Natural killer cell (primary cell): ENCODE data around the gene ZNF837. TPM values are rescaled to one million over a fixed set of nuclear protein-coding genes. Genes with fewer than 3 reads are reported as not detected.

Experiments
- ATAC-seq, 3 donors: fragments of 150-1000 bp in 2 of 3; fragments of 200-7000 bp in 1 of 3; cut with Tn5 transposase; 1 replicate in 1 of 3; 2 replicates in 2 of 3; pipeline ENCODE4 v1.10.0; 2021; ENCODE audit warnings: mild to moderate bottlenecking in 2 of 3, moderate library complexity in 2 of 3
- DNase-seq, 2 donors: peaks; one replicate each; pipeline versions ENCODE4 v3.0.0 to v3.0.0-alpha.2; 2013 to 2021; ENCODE audit warnings: mixed read lengths in 1 of 2
- H3K27ac ChIP-seq: one replicate; pipeline ENCODE4 v1.5.1; 2013; ENCODE audit warnings: mild to moderate bottlenecking, low read length
- H3K27me3 ChIP-seq: one replicate; pipeline ENCODE4 v1.6.1; 2013; ENCODE audit warnings: low read length; ENCODE audit not compliant: control insufficient read depth, insufficient read depth
- H3K36me3 ChIP-seq: one replicate; pipeline ENCODE4 v1.6.1; 2013; ENCODE audit warnings: low read length; ENCODE audit not compliant: control insufficient read depth, insufficient read depth
- H3K4me1 ChIP-seq: one replicate; pipeline ENCODE4 v1.6.1; 2013; ENCODE audit warnings: low read length; ENCODE audit not compliant: control insufficient read depth, insufficient read depth
- H3K4me3 ChIP-seq: one replicate; pipeline ENCODE4 v1.5.1; 2013; ENCODE audit warnings: low read length
- H3K9me3 ChIP-seq: one replicate; pipeline ENCODE4 v1.6.1; 2013; ENCODE audit warnings: low read length; ENCODE audit not compliant: control insufficient read depth, insufficient read depth
- H3K27ac Mint-ChIP-seq, 2 donors: one replicate each; pipeline ENCODE4 v1.8.0; 2022; ENCODE audit warnings: mild to moderate bottlenecking in 2 of 2, mixed read lengths in 2 of 2, moderate library complexity in 1 of 2
- H3K27me3 Mint-ChIP-seq, 2 donors: one replicate each; pipeline ENCODE4 v1.8.0; 2022; ENCODE audit warnings: low read depth in 2 of 2, mixed read lengths in 2 of 2
- H3K36me3 Mint-ChIP-seq: one replicate; pipeline ENCODE4 v1.8.0; 2022; ENCODE audit warnings: mixed read lengths
- H3K4me1 Mint-ChIP-seq, 2 donors: one replicate each; pipeline ENCODE4 v1.8.0; 2022; ENCODE audit warnings: mixed read lengths in 2 of 2
- H3K4me3 Mint-ChIP-seq: one replicate; pipeline ENCODE4 v1.8.0; 2022; ENCODE audit warnings: mild to moderate bottlenecking, moderate library complexity, mixed read lengths
- H3K9me3 Mint-ChIP-seq, 2 donors: one replicate each; pipeline ENCODE4 v1.8.0; 2022; ENCODE audit warnings: mixed read lengths in 2 of 2
- WGBS: methylation state at CpG from one replicate; pipeline ENCODE4 v1.1.7; 2013; ENCODE audit warnings: missing lambda C conversion rate; ENCODE audit not compliant: insufficient coverage; 5-methylcytosine and 5-hydroxymethylcytosine counted together
- intact Hi-C: fragments of 100-400 bp; cut with micrococcal nuclease; formaldehyde crosslinking; loops from one replicate; pipeline ENCODE4 v1.14.2; 2022
- total RNA-seq, 4 donors: library from RNA; stranded (reverse); fragments of 120-200 nt in 1 of 4; gene quantifications; one replicate each; pipeline versions ENCODE4 v1.2.3 to v1.2.4, GENCODE V29; 2013 to 2022
- TF ChIP-seq, protein P1 (sequence below): fragments of 200-600 bp; IDR thresholded peaks from one replicate; pipeline ENCODE4 v1.8.0; 2022; ENCODE audit warnings: antibody characterized with exemption

The ZNF837 gene
- total RNA-seq, 3 donors from 2014 or later (not counting 1 experiment from before 2014, with no cell fraction given): 0.63 to 1.4 (median 1.3) TPM

DNA sequence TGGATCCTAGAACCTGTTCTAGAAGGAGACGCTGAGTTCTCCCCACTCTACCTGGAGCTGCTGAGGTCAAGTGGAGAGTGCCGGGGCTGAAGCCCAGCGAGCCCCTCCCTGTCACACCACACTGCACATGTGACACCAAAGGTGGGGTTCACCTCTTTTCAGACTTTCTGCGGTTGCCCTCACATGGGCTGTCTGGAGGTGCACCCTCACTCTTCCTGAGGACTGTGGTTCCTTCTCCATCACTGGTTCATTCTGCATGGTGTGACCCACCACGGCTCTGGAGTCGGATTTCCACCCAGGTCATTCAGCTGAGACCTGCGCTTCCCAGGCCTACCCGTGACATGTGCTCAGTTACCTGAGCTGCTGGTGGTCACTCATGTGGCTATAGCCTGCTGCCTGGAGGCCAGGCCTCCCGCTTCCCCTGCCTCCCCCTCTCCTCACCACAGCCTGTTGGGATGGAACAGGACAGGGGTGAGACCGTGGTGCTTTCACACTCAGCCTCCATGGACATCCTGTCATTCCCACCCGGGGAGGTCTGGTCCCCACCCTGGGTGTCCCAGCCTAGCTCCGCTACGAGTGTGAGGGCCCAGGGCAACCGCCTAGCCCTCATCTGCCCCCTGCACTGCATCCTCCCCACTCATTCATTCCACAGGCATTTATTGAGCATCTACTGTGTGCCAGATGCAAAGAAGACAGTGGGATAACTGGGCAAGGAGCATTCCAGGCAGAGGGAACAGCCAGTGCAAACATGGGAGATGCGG is 26.9 kb downstream of the ZNF837 start:
- Histone ChIP-seq H3K27ac (no peak overlapping the region), H3K4me1 (peaks cover 25% of the 10 kb centered on the region), H3K4me3 (no peak overlapping the region), H3K27me3 (no peaks in the 10 kb centered on the region), H3K36me3 (no peaks in the 10 kb centered on the region), H3K9me3 (no peaks in the 10 kb centered on the region)
- Mint-ChIP-seq H3K27me3 (peaks cover 0 to 12% of the 10 kb centered on the region in 2 donors), H3K4me3 (no peak overlapping the region), H3K27ac (no peak overlapping the region), H3K4me1 (peaks cover 0 to 14% of the 10 kb centered on the region in 2 donors), H3K9me3 (no peaks in the 10 kb centered on the region), H3K36me3 (no peaks in the 10 kb centered on the region)
- TF ChIP-seq, protein P1, sequence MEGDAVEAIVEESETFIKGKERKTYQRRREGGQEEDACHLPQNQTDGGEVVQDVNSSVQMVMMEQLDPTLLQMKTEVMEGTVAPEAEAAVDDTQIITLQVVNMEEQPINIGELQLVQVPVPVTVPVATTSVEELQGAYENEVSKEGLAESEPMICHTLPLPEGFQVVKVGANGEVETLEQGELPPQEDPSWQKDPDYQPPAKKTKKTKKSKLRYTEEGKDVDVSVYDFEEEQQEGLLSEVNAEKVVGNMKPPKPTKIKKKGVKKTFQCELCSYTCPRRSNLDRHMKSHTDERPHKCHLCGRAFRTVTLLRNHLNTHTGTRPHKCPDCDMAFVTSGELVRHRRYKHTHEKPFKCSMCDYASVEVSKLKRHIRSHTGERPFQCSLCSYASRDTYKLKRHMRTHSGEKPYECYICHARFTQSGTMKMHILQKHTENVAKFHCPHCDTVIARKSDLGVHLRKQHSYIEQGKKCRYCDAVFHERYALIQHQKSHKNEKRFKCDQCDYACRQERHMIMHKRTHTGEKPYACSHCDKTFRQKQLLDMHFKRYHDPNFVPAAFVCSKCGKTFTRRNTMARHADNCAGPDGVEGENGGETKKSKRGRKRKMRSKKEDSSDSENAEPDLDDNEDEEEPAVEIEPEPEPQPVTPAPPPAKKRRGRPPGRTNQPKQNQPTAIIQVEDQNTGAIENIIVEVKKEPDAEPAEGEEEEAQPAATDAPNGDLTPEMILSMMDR: no peak
- ATAC-seq: no peak
- 96% methylated on average over 15 of the region's 15 CpGs for WGBS
- intact Hi-C loops: no loop called here
- no peak for DNase-seq

GRCh38 chr19:58352760-58353671 is 27.8 kb downstream of the ZNF837 start, which contains the start of gene A1BG:
Gene A1BG, minus strand, starts transcription at chr19:58353492. Its CDS starts 55 bp downstream, at chr19:58353437.
- peaks cover 0 to 12% of the 10 kb centered on the region in 2 donors for H3K27me3 Mint-ChIP-seq
- DNase-seq: no peak
- Histone ChIP-seq H3K27ac (no peak within 1 kb of the TSS), H3K4me3 (no peak within 1 kb of the TSS), H3K27me3 (no peaks in the 10 kb centered on the region), H3K36me3 (no peaks in the 10 kb centered on the region), H3K9me3 (no peaks in the 10 kb centered on the region), H3K4me1 (peaks cover 27% of the 10 kb centered on the region)
- ATAC-seq: no peak
- H3K9me3 Mint-ChIP-seq: no peaks in the 10 kb centered on the region
- intact Hi-C loops: no loop called here
- H3K27ac Mint-ChIP-seq: no peak within 1 kb of the TSS
- no peaks in the 10 kb centered on the region for H3K36me3 Mint-ChIP-seq
- no peak within 1 kb of the TSS for H3K4me3 Mint-ChIP-seq
- WGBS: 92% methylated on average over 26 of the region's 26 CpGs
- TF ChIP-seq, protein P1: no peak
- peaks cover 0 to 11% of the 10 kb centered on the region in 2 donors for H3K4me1 Mint-ChIP-seq

- H3K27me3 Mint-ChIP-seq: peaks cover 0 to 15% of the 10 kb centered on the region in 2 donors
- H3K36me3 Mint-ChIP-seq: no peaks in the 10 kb centered on the region
- TF ChIP-seq, protein P1: no peak
- no peaks in the 10 kb centered on the region for H3K9me3 ChIP-seq
- no peak for DNase-seq
- no peaks in the 10 kb centered on the region for H3K9me3 Mint-ChIP-seq
- no peak overlapping the region for H3K27ac ChIP-seq
- H3K36me3 ChIP-seq: no peaks in the 10 kb centered on the region
- peaks cover 28% of the 10 kb centered on the region for H3K4me1 ChIP-seq
- no peak overlapping the region for H3K27ac Mint-ChIP-seq
- intact Hi-C loops: no loop called here
- WGBS: 90% methylated on average over 20 of the region's 23 CpGs
- H3K4me1 Mint-ChIP-seq: peaks cover 0 to 11% of the 10 kb centered on the region in 2 donors
- H3K27me3 ChIP-seq: no peaks in the 10 kb centered on the region
- ATAC-seq: no peak
- H3K4me3 Mint-ChIP-seq: no peak overlapping the region
- no peak overlapping the region for H3K4me3 ChIP-seq
These were observed 28.7 kb downstream of the ZNF837 start for GRCh38 chr19:58351990-58352755.
